ENCODE results near the gene GLRX3. TPM values are rescaled to one million over a fixed set of nuclear protein-coding genes. Genes with fewer than 3 reads are reported as not detected.
"Not testable (repeated sequence)": the region's sequence is repeated elsewhere in the genome, so short reads cannot be mapped to it uniquely, and the experiment has no call there.

GLRX3 gene
- total and polyA plus RNA-seq, 2 donors (not counting 1 experiment from before 2014, with no cell fraction given) = 26.9 to 45.4 TPM

GRCh38 chr10:130200179-130201042 is 64.2 kb downstream of the GLRX3 start:
- no peak overlapping the region for H2AFZ ChIP-seq (ENCODE audit: insufficient read depth, low read depth, low read length, poor library complexity, severe bottlenecking)
- WGBS (ENCODE audit: insufficient coverage) = 88% methylated on average over 25 of the region's 26 CpGs
- Mint-ChIP-seq H3K27ac (no peak overlapping the region), H3K4me3 (no peak overlapping the region), H3K27me3 (no peaks in the 10 kb centered on the region), H3K9me3 (ENCODE audit: insufficient read depth) (no peaks in the 10 kb centered on the region), H3K4me1 (no peaks in the 10 kb centered on the region)
- ChIA-PET POLR2A (no interaction called here), CTCF (no interaction called here)
- H3K4me2 ChIP-seq (replicated peaks; ENCODE audit: low read depth, low read length, poor library complexity, severe bottlenecking) = no peak overlapping the region
- H3K36me3 ChIP-seq (replicated peaks in 1 of 2; ENCODE audit: control extremely low read depth in 1 of 2, control insufficient read depth in 1 of 2, extremely low read depth in 1 of 2, insufficient read depth in 2 of 2, low read length in 1 of 2) = no peaks in the 10 kb centered on the region
- H3K27me3 ChIP-seq (replicated peaks in 1 of 4; ENCODE audit: control extremely low read depth in 1 of 4, control insufficient read depth in 3 of 4, insufficient read depth in 4 of 4, low read length in 3 of 4) = no peaks in the 10 kb centered on the region
- H3K9me3 ChIP-seq (ENCODE audit: control extremely low read depth in 1 of 3, control insufficient read depth in 2 of 3, insufficient read depth in 1 of 3, low read length in 2 of 3) = no peaks in the 10 kb centered on the region
- TF ChIP-seq EZH2 (IDR thresholded peaks at IDR 0.05; ENCODE audit: borderline replicate concordance, insufficient read depth, low read depth, low read length, poor library complexity, severe bottlenecking) = no peak
- TF ChIP-seq, protein P1, sequence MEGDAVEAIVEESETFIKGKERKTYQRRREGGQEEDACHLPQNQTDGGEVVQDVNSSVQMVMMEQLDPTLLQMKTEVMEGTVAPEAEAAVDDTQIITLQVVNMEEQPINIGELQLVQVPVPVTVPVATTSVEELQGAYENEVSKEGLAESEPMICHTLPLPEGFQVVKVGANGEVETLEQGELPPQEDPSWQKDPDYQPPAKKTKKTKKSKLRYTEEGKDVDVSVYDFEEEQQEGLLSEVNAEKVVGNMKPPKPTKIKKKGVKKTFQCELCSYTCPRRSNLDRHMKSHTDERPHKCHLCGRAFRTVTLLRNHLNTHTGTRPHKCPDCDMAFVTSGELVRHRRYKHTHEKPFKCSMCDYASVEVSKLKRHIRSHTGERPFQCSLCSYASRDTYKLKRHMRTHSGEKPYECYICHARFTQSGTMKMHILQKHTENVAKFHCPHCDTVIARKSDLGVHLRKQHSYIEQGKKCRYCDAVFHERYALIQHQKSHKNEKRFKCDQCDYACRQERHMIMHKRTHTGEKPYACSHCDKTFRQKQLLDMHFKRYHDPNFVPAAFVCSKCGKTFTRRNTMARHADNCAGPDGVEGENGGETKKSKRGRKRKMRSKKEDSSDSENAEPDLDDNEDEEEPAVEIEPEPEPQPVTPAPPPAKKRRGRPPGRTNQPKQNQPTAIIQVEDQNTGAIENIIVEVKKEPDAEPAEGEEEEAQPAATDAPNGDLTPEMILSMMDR (IDR thresholded peaks at IDR 0.05) = no peak
- ATAC-seq (ENCODE audit: low read depth) = no peak
- no peak overlapping the region for H3K4me3 ChIP-seq (ENCODE audit: control extremely low read depth in 1 of 5, extremely low read depth in 1 of 5, insufficient read depth in 1 of 5, low read depth in 2 of 5, low read length in 4 of 5)
- intact Hi-C loops (cut with micrococcal nuclease) = no loop called here
- no peak overlapping the region for H3K9ac ChIP-seq (ENCODE audit: low read length)
- H3K27ac ChIP-seq (ENCODE audit: low read length in 2 of 2) = no peak overlapping the region
- H3K79me2 ChIP-seq (ENCODE audit: control insufficient read depth, insufficient read depth, low read length) = no peaks in the 10 kb centered on the region
- no peak for DNase-seq
- H4K20me1 ChIP-seq (ENCODE audit: control insufficient read depth, insufficient read depth, low read length, poor library complexity, severe bottlenecking) = no peaks in the 10 kb centered on the region
- H3K4me1 ChIP-seq (ENCODE audit: control insufficient read depth in 2 of 2, insufficient read depth in 2 of 2, low read length in 2 of 2) = no peaks in the 10 kb centered on the region

DNA sequence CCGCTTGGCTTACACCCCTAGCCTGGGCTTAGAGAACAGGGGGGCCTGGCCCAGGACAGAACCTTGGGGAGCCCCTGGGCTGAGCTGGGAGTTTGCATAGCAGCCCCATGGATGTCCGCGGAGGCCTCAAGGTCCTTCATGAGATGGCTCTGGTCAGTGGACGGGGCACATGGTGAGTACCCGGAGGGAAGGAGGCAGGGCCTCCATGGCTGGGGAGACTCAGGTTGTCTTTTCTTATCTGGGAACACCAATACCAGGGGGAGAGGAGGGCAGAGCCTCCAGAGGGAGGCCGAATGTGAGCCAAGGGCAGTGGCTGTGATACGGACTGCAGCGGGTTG is 64.8 kb downstream of the GLRX3 start:
- H3K4me3 Mint-ChIP-seq = no peak overlapping the region
- H3K27ac Mint-ChIP-seq = no peak overlapping the region
- ATAC-seq (ENCODE audit: low read depth) (no peak), DNase-seq (no peak)
- no peaks in the 10 kb centered on the region for H3K79me2 ChIP-seq (ENCODE audit: control insufficient read depth, insufficient read depth, low read length)
- H3K9me3 ChIP-seq (ENCODE audit: control extremely low read depth in 1 of 3, control insufficient read depth in 2 of 3, insufficient read depth in 1 of 3, low read length in 2 of 3) = no peaks in the 10 kb centered on the region
- ChIA-PET CTCF (no interaction called here), POLR2A (no interaction called here)
- TF ChIP-seq, protein P1 (IDR thresholded peaks at IDR 0.05) = no peak
- TF ChIP-seq EZH2 (IDR thresholded peaks at IDR 0.05; ENCODE audit: borderline replicate concordance, insufficient read depth, low read depth, low read length, poor library complexity, severe bottlenecking) = no peak
- no peaks in the 10 kb centered on the region for H3K36me3 ChIP-seq (replicated peaks in 1 of 2; ENCODE audit: control extremely low read depth in 1 of 2, control insufficient read depth in 1 of 2, extremely low read depth in 1 of 2, insufficient read depth in 2 of 2, low read length in 1 of 2)
- H3K9me3 Mint-ChIP-seq (ENCODE audit: insufficient read depth) = no peaks in the 10 kb centered on the region
- 97% methylated on average over 8 of the region's 8 CpGs for WGBS (ENCODE audit: insufficient coverage)
- H4K20me1 ChIP-seq (ENCODE audit: control insufficient read depth, insufficient read depth, low read length, poor library complexity, severe bottlenecking) = no peaks in the 10 kb centered on the region
- H3K27ac ChIP-seq (ENCODE audit: low read length in 2 of 2) = no peak overlapping the region
- no peak overlapping the region for H3K9ac ChIP-seq (ENCODE audit: low read length)
- H3K4me1 Mint-ChIP-seq = no peaks in the 10 kb centered on the region
- intact Hi-C loops (cut with micrococcal nuclease) = no loop called here
- no peak overlapping the region for H2AFZ ChIP-seq (ENCODE audit: insufficient read depth, low read depth, low read length, poor library complexity, severe bottlenecking)
- no peaks in the 10 kb centered on the region for H3K27me3 ChIP-seq (replicated peaks in 1 of 4; ENCODE audit: control extremely low read depth in 1 of 4, control insufficient read depth in 3 of 4, insufficient read depth in 4 of 4, low read length in 3 of 4)
- no peaks in the 10 kb centered on the region for H3K4me1 ChIP-seq (ENCODE audit: control insufficient read depth in 2 of 2, insufficient read depth in 2 of 2, low read length in 2 of 2)
- H3K4me2 ChIP-seq (replicated peaks; ENCODE audit: low read depth, low read length, poor library complexity, severe bottlenecking) = no peak overlapping the region
- no peak overlapping the region for H3K4me3 ChIP-seq (ENCODE audit: control extremely low read depth in 1 of 5, extremely low read depth in 1 of 5, insufficient read depth in 1 of 5, low read depth in 2 of 5, low read length in 4 of 5)
- H3K27me3 Mint-ChIP-seq = no peaks in the 10 kb centered on the region

- 92% methylated on average over 1 of the region's 4 CpGs for WGBS (ENCODE audit: insufficient coverage)
- intact Hi-C loops (cut with micrococcal nuclease); H3K9me3 ChIP-seq (ENCODE audit: control extremely low read depth in 1 of 3, control insufficient read depth in 2 of 3, insufficient read depth in 1 of 3, low read length in 2 of 3); DNase-seq; H3K4me1 Mint-ChIP-seq; H3K4me3 Mint-ChIP-seq; H3K27ac ChIP-seq (ENCODE audit: low read length in 2 of 2); CTCF ChIA-PET; H4K20me1 ChIP-seq (ENCODE audit: control insufficient read depth, insufficient read depth, low read length, poor library complexity, severe bottlenecking); H3K9me3 Mint-ChIP-seq (ENCODE audit: insufficient read depth); H3K9ac ChIP-seq (ENCODE audit: low read length); POLR2A ChIA-PET; H3K36me3 ChIP-seq (replicated peaks in 1 of 2; ENCODE audit: control extremely low read depth in 1 of 2, control insufficient read depth in 1 of 2, extremely low read depth in 1 of 2, insufficient read depth in 2 of 2, low read length in 1 of 2); H3K27me3 Mint-ChIP-seq; H3K4me3 ChIP-seq (ENCODE audit: control extremely low read depth in 1 of 5, extremely low read depth in 1 of 5, insufficient read depth in 1 of 5, low read depth in 2 of 5, low read length in 4 of 5); H3K27ac Mint-ChIP-seq; H3K79me2 ChIP-seq (ENCODE audit: control insufficient read depth, insufficient read depth, low read length); H3K4me1 ChIP-seq (ENCODE audit: control insufficient read depth in 2 of 2, insufficient read depth in 2 of 2, low read length in 2 of 2); H2AFZ ChIP-seq (ENCODE audit: insufficient read depth, low read depth, low read length, poor library complexity, severe bottlenecking); ATAC-seq (ENCODE audit: low read depth); H3K27me3 ChIP-seq (replicated peaks in 1 of 4; ENCODE audit: control extremely low read depth in 1 of 4, control insufficient read depth in 3 of 4, insufficient read depth in 4 of 4, low read length in 3 of 4); H3K4me2 ChIP-seq (replicated peaks; ENCODE audit: low read depth, low read length, poor library complexity, severe bottlenecking): not testable (repeated sequence)
These were observed 66.0 kb downstream of the GLRX3 start for GRCh38 chr10:130202150-130202549.
